WTC11 (cell line): ENCODE measurements around the gene FOXJ1. TPM values are rescaled to one million over a fixed set of nuclear protein-coding genes. Genes with fewer than 3 reads are reported as not detected.

Experiments used
- ATAC-seq: fragments of 200-7000 bp; cut with Tn5 transposase; 2 replicates; pipeline ENCODE4 v1.10.0; 2021; ENCODE audit warnings: mild to moderate bottlenecking, moderate library complexity
- CTCF ChIA-PET: fragments of 300-600 bp; sonication (Branson Sonifier 250); formaldehyde crosslinking; loops from one replicate; lab custom pipeline; 2021; ENCODE audit warnings: antibody characterized with exemption; lab: Charles Lee
- POLR2A ChIA-PET: fragments of 350-600 bp; sonication (Branson Sonifier 250); formaldehyde crosslinking; loops from one replicate; lab custom pipeline; 2021; ENCODE audit warnings: antibody characterized with exemption; lab: Charles Lee
- DNase-seq: peaks from one replicate; pipeline ENCODE4 v3.0.0; 2021; ENCODE audit warnings: low spot score
- H3K27ac Mint-ChIP-seq: 2 replicates; pipeline ENCODE4 v1.8.0; 2021; ENCODE audit warnings: mixed read lengths
- H3K27me3 Mint-ChIP-seq: 2 replicates; pipeline ENCODE4 v1.8.0; 2021; ENCODE audit warnings: low read depth, mild to moderate bottlenecking, moderate library complexity, mixed read lengths
- H3K36me3 Mint-ChIP-seq: 2 replicates; pipeline ENCODE4 v1.8.0; 2021; ENCODE audit warnings: mixed read lengths
- H3K4me1 Mint-ChIP-seq: 2 replicates; pipeline ENCODE4 v1.8.0; 2022; ENCODE audit warnings: mixed read lengths
- H3K4me3 Mint-ChIP-seq: 2 replicates; pipeline ENCODE4 v1.8.0; 2021; ENCODE audit warnings: mild to moderate bottlenecking, moderate library complexity, mixed read lengths
- H3K9me3 Mint-ChIP-seq: 2 replicates; pipeline ENCODE4 v1.8.0; 2021; ENCODE audit warnings: mixed read lengths
- CBFB ChIP-seq: sonication (generic); formaldehyde crosslinking; IDR thresholded peaks from 2 replicates; pipeline ENCODE4 v1.8.1; 2022; ENCODE audit warnings: mild to moderate bottlenecking, low read depth, missing genetic modification reagents
- CREM ChIP-seq: sonication (generic); formaldehyde crosslinking; IDR thresholded peaks from 2 replicates; pipeline ENCODE4 v1.8.1; 2022; ENCODE audit warnings: mild to moderate bottlenecking, missing genetic modification reagents, moderate library complexity
- EMX1 ChIP-seq: fragments of 250-450 bp; sonication (Bioruptor Pico); IDR thresholded peaks from 2 replicates; pipeline ENCODE4 v1.8.0; 2021; ENCODE audit warnings: mild to moderate bottlenecking
- ESRRA ChIP-seq: sonication (generic); formaldehyde crosslinking; IDR thresholded peaks from 2 replicates; pipeline ENCODE4 v1.8.1; 2022; ENCODE audit warnings: mild to moderate bottlenecking, missing genetic modification reagents, borderline replicate concordance
- FOXJ3 ChIP-seq: sonication (generic); formaldehyde crosslinking; IDR thresholded peaks from 2 replicates; pipeline ENCODE4 v1.9.0; 2021; ENCODE audit warnings: missing genetic modification reagents, mild to moderate bottlenecking, borderline replicate concordance
- KAT7 ChIP-seq: sonication (generic); formaldehyde crosslinking; IDR thresholded peaks from 2 replicates; pipeline ENCODE4 v1.8.1; 2023; ENCODE audit warnings: missing genetic modification reagents, mild to moderate bottlenecking, borderline replicate concordance
- NFATC4 ChIP-seq: fragments of 250-450 bp; sonication (Bioruptor Pico); IDR thresholded peaks from 2 replicates; pipeline ENCODE4 v1.9.0; 2021; ENCODE audit warnings: mild to moderate bottlenecking
- NFE2L1 ChIP-seq: sonication (generic); formaldehyde crosslinking; IDR thresholded peaks from 2 replicates; pipeline ENCODE4 v1.8.1; 2023; ENCODE audit warnings: missing genetic modification reagents
- NR1H2 ChIP-seq: sonication (generic); formaldehyde crosslinking; IDR thresholded peaks from 2 replicates; pipeline ENCODE4 v1.9.0; 2021; ENCODE audit warnings: mild to moderate bottlenecking, moderate library complexity, missing genetic modification reagents
- OVOL2 ChIP-seq: fragments of 250-450 bp; sonication (Bioruptor Pico); IDR thresholded peaks from 2 replicates; pipeline ENCODE4 v1.9.0; 2021; ENCODE audit warnings: mild to moderate bottlenecking, borderline replicate concordance
- RELA ChIP-seq: sonication (generic); formaldehyde crosslinking; IDR thresholded peaks from 2 replicates; pipeline ENCODE4 v1.8.1; 2022; ENCODE audit warnings: missing genetic modification reagents, mild to moderate bottlenecking, borderline replicate concordance
- SMAD3 ChIP-seq: sonication (generic); formaldehyde crosslinking; IDR thresholded peaks from 2 replicates; pipeline ENCODE4 v1.8.0; 2022; ENCODE audit warnings: missing genetic modification reagents, mild to moderate bottlenecking, borderline replicate concordance
- TCF7 ChIP-seq: sonication (generic); formaldehyde crosslinking; IDR thresholded peaks from 2 replicates; pipeline ENCODE4 v1.8.0; 2022; ENCODE audit warnings: mild to moderate bottlenecking, low read depth, missing genetic modification reagents, moderate library complexity
- TEAD1 ChIP-seq: sonication (generic); formaldehyde crosslinking; IDR thresholded peaks from 2 replicates; pipeline ENCODE4 v1.8.0; 2022; ENCODE audit warnings: mild to moderate bottlenecking, missing genetic modification reagents
- TP53 ChIP-seq: sonication (generic); formaldehyde crosslinking; IDR thresholded peaks from 2 replicates; pipeline ENCODE4 v1.8.1; 2023; ENCODE audit warnings: mild to moderate bottlenecking, missing genetic modification reagents
- ZNF396 ChIP-seq: fragments of 250-450 bp; sonication (Bioruptor Pico); IDR thresholded peaks from 2 replicates; pipeline ENCODE4 v1.8.0; 2021; ENCODE audit warnings: mild to moderate bottlenecking, moderate library complexity, borderline replicate concordance
- total RNA-seq: library from RNA; stranded (reverse); gene quantifications from 3 replicates; pipeline ENCODE4 v1.2.3, GENCODE V29; 2021
- TF ChIP-seq, protein P1 (sequence below): sonication (generic); formaldehyde crosslinking; IDR thresholded peaks from 2 replicates; pipeline ENCODE4 v1.8.1; 2023; ENCODE audit warnings: mild to moderate bottlenecking, missing genetic modification reagents, borderline replicate concordance
- TF ChIP-seq, protein P2 (sequence below): sonication (generic); formaldehyde crosslinking; IDR thresholded peaks from 2 replicates; pipeline ENCODE4 v1.8.1; 2022; ENCODE audit warnings: low read depth, missing genetic modification reagents, borderline replicate concordance
- TF ChIP-seq, protein P3 (sequence below): fragments of 250-450 bp; sonication (Bioruptor Pico); IDR thresholded peaks from 2 replicates; pipeline ENCODE4 v1.9.0; 2021; ENCODE audit warnings: moderate library complexity, mild to moderate bottlenecking, inconsistent platforms, borderline replicate concordance
- TF ChIP-seq, protein P4 (sequence below): fragments of 250-450 bp; sonication (Bioruptor Pico); IDR thresholded peaks from 2 replicates; pipeline ENCODE4 v1.9.0; 2021; ENCODE audit warnings: mild to moderate bottlenecking
- TF ChIP-seq, protein P5 (sequence below): sonication (generic); formaldehyde crosslinking; IDR thresholded peaks from 2 replicates; pipeline ENCODE4 v1.8.1; 2023; ENCODE audit warnings: mild to moderate bottlenecking, missing genetic modification reagents, moderate library complexity
- TF ChIP-seq, protein P6 (sequence below): fragments of 250-450 bp; sonication (Bioruptor Pico); IDR thresholded peaks from 2 replicates; pipeline ENCODE4 v1.9.0; 2021; ENCODE audit warnings: mild to moderate bottlenecking, borderline replicate concordance

The FOXJ1 gene
- total RNA-seq, 1 experiment from 2014 or later: 11.8 TPM

DNA sequence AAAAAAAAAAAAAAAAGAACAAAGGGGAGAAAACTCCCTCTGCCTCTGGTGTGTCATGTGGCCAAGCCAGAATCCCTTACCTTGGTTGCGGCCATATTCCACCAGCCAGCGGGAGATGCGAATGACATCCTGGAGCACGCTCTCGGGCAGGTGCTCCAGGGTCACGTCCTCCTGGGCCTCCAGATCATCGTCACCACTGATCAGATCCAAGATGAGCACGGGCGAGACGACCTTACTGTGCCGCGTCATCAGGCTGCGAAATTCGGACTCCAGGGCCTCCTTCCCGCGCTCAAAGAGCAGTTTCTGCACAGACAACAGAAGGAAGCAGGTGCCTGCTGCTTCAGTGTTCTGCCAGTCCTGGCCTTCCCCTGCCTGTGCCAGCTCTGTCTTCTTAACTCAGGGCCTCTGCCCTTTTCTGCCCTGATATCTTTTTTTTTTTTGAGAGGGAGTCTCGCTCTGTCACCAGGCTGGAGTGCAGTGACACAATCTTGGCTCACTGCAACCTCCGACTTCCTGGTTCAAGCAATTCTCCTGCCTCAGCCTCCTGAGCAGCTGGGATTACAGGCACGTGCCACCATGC lies 43.2 kb downstream of the FOXJ1 start (continued):
- TF ChIP-seq, protein P1, sequence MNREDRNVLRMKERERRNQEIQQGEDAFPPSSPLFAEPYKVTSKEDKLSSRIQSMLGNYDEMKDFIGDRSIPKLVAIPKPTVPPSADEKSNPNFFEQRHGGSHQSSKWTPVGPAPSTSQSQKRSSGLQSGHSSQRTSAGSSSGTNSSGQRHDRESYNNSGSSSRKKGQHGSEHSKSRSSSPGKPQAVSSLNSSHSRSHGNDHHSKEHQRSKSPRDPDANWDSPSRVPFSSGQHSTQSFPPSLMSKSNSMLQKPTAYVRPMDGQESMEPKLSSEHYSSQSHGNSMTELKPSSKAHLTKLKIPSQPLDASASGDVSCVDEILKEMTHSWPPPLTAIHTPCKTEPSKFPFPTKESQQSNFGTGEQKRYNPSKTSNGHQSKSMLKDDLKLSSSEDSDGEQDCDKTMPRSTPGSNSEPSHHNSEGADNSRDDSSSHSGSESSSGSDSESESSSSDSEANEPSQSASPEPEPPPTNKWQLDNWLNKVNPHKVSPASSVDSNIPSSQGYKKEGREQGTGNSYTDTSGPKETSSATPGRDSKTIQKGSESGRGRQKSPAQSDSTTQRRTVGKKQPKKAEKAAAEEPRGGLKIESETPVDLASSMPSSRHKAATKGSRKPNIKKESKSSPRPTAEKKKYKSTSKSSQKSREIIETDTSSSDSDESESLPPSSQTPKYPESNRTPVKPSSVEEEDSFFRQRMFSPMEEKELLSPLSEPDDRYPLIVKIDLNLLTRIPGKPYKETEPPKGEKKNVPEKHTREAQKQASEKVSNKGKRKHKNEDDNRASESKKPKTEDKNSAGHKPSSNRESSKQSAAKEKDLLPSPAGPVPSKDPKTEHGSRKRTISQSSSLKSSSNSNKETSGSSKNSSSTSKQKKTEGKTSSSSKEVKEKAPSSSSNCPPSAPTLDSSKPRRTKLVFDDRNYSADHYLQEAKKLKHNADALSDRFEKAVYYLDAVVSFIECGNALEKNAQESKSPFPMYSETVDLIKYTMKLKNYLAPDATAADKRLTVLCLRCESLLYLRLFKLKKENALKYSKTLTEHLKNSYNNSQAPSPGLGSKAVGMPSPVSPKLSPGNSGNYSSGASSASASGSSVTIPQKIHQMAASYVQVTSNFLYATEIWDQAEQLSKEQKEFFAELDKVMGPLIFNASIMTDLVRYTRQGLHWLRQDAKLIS (CRISPR knock-in tag): no peak
- TF ChIP-seq ESRRA: no peak
- TF ChIP-seq ZNF396: no peak
- no peak for TF ChIP-seq RELA

DNA sequence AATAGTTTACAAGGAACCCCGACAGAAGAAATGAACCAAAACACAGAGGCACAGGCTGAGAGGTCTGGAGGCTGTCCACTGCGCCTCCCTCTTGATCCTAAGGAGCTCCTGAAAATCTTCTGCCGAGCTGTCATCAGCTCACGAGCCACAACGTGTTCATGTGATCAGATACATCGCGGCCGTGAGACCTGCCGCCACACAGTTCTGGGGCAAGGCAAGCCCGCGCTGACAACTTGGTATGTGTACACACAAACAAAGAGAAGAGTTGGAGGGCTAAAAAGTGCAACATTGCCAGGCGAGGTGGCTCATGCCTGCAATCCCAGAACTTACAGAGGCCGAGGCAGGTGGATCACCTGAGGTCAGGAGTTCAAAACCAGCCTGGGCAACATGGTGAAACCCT lies 45.1 kb downstream of the FOXJ1 start:
- ChIA-PET CTCF (interaction anchor here (0.8 kb wide), 1 partner anchor 16 kb away, joined by 3 read pairs; no protein-coding TSS in a partner anchor), POLR2A (interaction anchor here (0.7 kb wide), 1 partner anchor 12 kb away, joined by 7 read pairs; no protein-coding TSS in a partner anchor)
- TF ChIP-seq, protein P2, sequence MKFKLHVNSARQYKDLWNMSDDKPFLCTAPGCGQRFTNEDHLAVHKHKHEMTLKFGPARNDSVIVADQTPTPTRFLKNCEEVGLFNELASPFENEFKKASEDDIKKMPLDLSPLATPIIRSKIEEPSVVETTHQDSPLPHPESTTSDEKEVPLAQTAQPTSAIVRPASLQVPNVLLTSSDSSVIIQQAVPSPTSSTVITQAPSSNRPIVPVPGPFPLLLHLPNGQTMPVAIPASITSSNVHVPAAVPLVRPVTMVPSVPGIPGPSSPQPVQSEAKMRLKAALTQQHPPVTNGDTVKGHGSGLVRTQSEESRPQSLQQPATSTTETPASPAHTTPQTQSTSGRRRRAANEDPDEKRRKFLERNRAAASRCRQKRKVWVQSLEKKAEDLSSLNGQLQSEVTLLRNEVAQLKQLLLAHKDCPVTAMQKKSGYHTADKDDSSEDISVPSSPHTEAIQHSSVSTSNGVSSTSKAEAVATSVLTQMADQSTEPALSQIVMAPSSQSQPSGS (CRISPR knock-in tag): no peak
- TF ChIP-seq EMX1 (CRISPR knock-in tag) (no peak), OVOL2 (no peak), TP53 (CRISPR knock-in tag) (no peak), SMAD3 (no peak), KAT7 (CRISPR knock-in tag) (no peak), NR1H2 (CRISPR knock-in tag) (no peak), CBFB (no peak), CREM (no peak), NFE2L1 (CRISPR knock-in tag) (no peak), TCF7 (no peak), FOXJ3 (CRISPR knock-in tag) (no peak), TEAD1 (no peak), ZNF396 (no peak), NFATC4 (CRISPR knock-in tag) (no peak)
- TF ChIP-seq, protein P3, sequence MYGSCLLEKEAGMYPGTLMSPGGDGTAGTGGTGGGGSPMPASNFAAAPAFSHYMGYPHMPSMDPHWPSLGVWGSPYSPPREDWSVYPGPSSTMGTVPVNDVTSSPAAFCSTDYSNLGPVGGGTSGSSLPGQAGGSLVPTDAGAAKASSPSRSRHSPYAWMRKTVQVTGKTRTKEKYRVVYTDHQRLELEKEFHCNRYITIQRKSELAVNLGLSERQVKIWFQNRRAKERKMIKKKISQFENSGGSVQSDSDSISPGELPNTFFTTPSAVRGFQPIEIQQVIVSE (CRISPR knock-in tag): no peak
- TF ChIP-seq, protein P4, sequence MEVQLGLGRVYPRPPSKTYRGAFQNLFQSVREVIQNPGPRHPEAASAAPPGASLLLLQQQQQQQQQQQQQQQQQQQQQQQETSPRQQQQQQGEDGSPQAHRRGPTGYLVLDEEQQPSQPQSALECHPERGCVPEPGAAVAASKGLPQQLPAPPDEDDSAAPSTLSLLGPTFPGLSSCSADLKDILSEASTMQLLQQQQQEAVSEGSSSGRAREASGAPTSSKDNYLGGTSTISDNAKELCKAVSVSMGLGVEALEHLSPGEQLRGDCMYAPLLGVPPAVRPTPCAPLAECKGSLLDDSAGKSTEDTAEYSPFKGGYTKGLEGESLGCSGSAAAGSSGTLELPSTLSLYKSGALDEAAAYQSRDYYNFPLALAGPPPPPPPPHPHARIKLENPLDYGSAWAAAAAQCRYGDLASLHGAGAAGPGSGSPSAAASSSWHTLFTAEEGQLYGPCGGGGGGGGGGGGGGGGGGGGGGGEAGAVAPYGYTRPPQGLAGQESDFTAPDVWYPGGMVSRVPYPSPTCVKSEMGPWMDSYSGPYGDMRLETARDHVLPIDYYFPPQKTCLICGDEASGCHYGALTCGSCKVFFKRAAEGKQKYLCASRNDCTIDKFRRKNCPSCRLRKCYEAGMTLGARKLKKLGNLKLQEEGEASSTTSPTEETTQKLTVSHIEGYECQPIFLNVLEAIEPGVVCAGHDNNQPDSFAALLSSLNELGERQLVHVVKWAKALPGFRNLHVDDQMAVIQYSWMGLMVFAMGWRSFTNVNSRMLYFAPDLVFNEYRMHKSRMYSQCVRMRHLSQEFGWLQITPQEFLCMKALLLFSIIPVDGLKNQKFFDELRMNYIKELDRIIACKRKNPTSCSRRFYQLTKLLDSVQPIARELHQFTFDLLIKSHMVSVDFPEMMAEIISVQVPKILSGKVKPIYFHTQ (CRISPR knock-in tag): no peak
- TF ChIP-seq, protein P5, sequence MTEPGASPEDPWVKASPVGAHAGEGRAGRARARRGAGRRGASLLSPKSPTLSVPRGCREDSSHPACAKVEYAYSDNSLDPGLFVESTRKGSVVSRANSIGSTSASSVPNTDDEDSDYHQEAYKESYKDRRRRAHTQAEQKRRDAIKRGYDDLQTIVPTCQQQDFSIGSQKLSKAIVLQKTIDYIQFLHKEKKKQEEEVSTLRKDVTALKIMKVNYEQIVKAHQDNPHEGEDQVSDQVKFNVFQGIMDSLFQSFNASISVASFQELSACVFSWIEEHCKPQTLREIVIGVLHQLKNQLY (CRISPR knock-in tag): no peak
- TF ChIP-seq, protein P6, sequence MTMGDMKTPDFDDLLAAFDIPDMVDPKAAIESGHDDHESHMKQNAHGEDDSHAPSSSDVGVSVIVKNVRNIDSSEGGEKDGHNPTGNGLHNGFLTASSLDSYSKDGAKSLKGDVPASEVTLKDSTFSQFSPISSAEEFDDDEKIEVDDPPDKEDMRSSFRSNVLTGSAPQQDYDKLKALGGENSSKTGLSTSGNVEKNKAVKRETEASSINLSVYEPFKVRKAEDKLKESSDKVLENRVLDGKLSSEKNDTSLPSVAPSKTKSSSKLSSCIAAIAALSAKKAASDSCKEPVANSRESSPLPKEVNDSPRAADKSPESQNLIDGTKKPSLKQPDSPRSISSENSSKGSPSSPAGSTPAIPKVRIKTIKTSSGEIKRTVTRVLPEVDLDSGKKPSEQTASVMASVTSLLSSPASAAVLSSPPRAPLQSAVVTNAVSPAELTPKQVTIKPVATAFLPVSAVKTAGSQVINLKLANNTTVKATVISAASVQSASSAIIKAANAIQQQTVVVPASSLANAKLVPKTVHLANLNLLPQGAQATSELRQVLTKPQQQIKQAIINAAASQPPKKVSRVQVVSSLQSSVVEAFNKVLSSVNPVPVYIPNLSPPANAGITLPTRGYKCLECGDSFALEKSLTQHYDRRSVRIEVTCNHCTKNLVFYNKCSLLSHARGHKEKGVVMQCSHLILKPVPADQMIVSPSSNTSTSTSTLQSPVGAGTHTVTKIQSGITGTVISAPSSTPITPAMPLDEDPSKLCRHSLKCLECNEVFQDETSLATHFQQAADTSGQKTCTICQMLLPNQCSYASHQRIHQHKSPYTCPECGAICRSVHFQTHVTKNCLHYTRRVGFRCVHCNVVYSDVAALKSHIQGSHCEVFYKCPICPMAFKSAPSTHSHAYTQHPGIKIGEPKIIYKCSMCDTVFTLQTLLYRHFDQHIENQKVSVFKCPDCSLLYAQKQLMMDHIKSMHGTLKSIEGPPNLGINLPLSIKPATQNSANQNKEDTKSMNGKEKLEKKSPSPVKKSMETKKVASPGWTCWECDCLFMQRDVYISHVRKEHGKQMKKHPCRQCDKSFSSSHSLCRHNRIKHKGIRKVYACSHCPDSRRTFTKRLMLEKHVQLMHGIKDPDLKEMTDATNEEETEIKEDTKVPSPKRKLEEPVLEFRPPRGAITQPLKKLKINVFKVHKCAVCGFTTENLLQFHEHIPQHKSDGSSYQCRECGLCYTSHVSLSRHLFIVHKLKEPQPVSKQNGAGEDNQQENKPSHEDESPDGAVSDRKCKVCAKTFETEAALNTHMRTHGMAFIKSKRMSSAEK (CRISPR knock-in tag): no peak
- Mint-ChIP-seq H3K27ac (no peak overlapping the region), H3K4me1 (no peaks in the 10 kb centered on the region), H3K36me3 (peaks cover 59% of the 10 kb centered on the region), H3K9me3 (no peaks in the 10 kb centered on the region), H3K4me3 (no peak overlapping the region), H3K27me3 (no peaks in the 10 kb centered on the region)
- ATAC-seq: no peak
- no peak for DNase-seq
